Large intestine (tissue), 3 donors: Measurements from ENCODE around the gene ARHGAP25. TPM values are rescaled to one million over a fixed set of nuclear protein-coding genes. Genes with fewer than 3 reads are reported as not detected.
A peak's percentile ranks its signal among the peaks of the same experiment; 100 is the strongest.

Source experiments
- DNase-seq, 2 donors: peaks; one replicate each; pipeline versions ENCODE4 v3.0.0 to v3.0.0-alpha.2; 2013
- H3K27ac ChIP-seq: one replicate; pipeline ENCODE4 v1.5.1; 2013; ENCODE audit warnings: low read length
- H3K27me3 ChIP-seq: 2 replicates; pipeline ENCODE4 v1.6.1; 2013; ENCODE audit warnings: low read length; ENCODE audit not compliant: control insufficient read depth, insufficient read depth
- H3K36me3 ChIP-seq: 2 replicates; pipeline ENCODE4 v1.6.1; 2013; ENCODE audit warnings: low read length; ENCODE audit not compliant: control insufficient read depth, insufficient read depth
- H3K4me1 ChIP-seq: one replicate; pipeline ENCODE4 v1.6.1; 2013; ENCODE audit warnings: low read length; ENCODE audit not compliant: control insufficient read depth, insufficient read depth
- H3K4me3 ChIP-seq: one replicate; pipeline ENCODE4 v1.5.1; 2013; ENCODE audit warnings: low read length
- H3K9me3 ChIP-seq: one replicate; pipeline ENCODE4 v1.6.1; 2013; ENCODE audit warnings: mild to moderate bottlenecking, low read depth, low read length, moderate library complexity; ENCODE audit not compliant: control insufficient read depth
- WGBS: methylation state at CpG from one replicate; pipeline ENCODE4 v1.1.5; 2013; ENCODE audit warnings: low lambda C conversion rate; ENCODE audit not compliant: insufficient coverage; 5-methylcytosine and 5-hydroxymethylcytosine counted together
- polyA plus RNA-seq: library from polyadenylated mRNA; unstranded; fragments of 120-200 nt; gene quantifications from one replicate; pipeline ENCODE4 v1.2.1, GENCODE V29; 2013

The ARHGAP25 gene
- polyA plus RNA-seq, 1 donor: 3.5 TPM

GRCh38 chr2:68751397-68752339, 17.1 kb downstream of the ARHGAP25 start:
- WGBS: 86% methylated on average over 1 of the region's 15 CpGs
- Histone ChIP-seq H3K27ac (no peak overlapping the region), H3K27me3 (no peaks in the 10 kb centered on the region), H3K4me3 (no peak overlapping the region), H3K4me1 (peaks cover 3% of the 10 kb centered on the region), H3K36me3 (no peaks in the 10 kb centered on the region), H3K9me3 (no peaks in the 10 kb centered on the region)
- peak; percentile 77 to 81 for DNase-seq

- H3K4me1 ChIP-seq: peaks cover 3% of the 10 kb centered on the region
- no peaks in the 10 kb centered on the region for H3K9me3 ChIP-seq
- no peak overlapping the region for H3K4me3 ChIP-seq
- no peak overlapping the region for H3K27ac ChIP-seq
- no peaks in the 10 kb centered on the region for H3K36me3 ChIP-seq
- no peaks in the 10 kb centered on the region for H3K27me3 ChIP-seq
- no peak for DNase-seq
- WGBS: no CpG with 5 or more reads among the region's 4 CpGs
These were observed 18.7 kb downstream of the ARHGAP25 start for GRCh38 chr2:68753318-68753717.

- Histone ChIP-seq H3K27ac (no peak overlapping the region), H3K36me3 (no peaks in the 10 kb centered on the region), H3K4me1 (peaks cover 3% of the 10 kb centered on the region), H3K9me3 (no peaks in the 10 kb centered on the region), H3K27me3 (no peaks in the 10 kb centered on the region), H3K4me3 (no peak overlapping the region)
- no peak for DNase-seq
These were observed 20.5 kb downstream of the ARHGAP25 start for GRCh38 chr2:68755071-68755470.

GRCh38 chr2:68756178-68756577, 21.6 kb downstream of the ARHGAP25 start:
- Histone ChIP-seq H3K27ac (no peak overlapping the region), H3K4me1 (peaks cover 3% of the 10 kb centered on the region), H3K27me3 (no peaks in the 10 kb centered on the region), H3K36me3 (no peaks in the 10 kb centered on the region), H3K4me3 (no peak overlapping the region), H3K9me3 (no peaks in the 10 kb centered on the region)
- DNase-seq: no peak
- no CpG with 5 or more reads among the region's 2 CpGs for WGBS

GRCh38 chr2:68757081-68757480, 22.5 kb downstream of the ARHGAP25 start:
- Histone ChIP-seq H3K4me1 (peaks cover under 1% of the 10 kb centered on the region), H3K36me3 (no peaks in the 10 kb centered on the region), H3K27ac (no peak overlapping the region), H3K9me3 (no peaks in the 10 kb centered on the region), H3K4me3 (no peak overlapping the region), H3K27me3 (no peaks in the 10 kb centered on the region)
- no peak for DNase-seq
- WGBS: 100% methylated on average over 2 of the region's 2 CpGs

GRCh38 chr2:68762100-68762499, 27.5 kb downstream of the ARHGAP25 start:
- no peaks in the 10 kb centered on the region for H3K27me3 ChIP-seq
- H3K4me3 ChIP-seq: no peak overlapping the region
- no peaks in the 10 kb centered on the region for H3K9me3 ChIP-seq
- no peaks in the 10 kb centered on the region for H3K4me1 ChIP-seq
- 100% methylated on average over 1 of the region's 2 CpGs for WGBS
- no peaks in the 10 kb centered on the region for H3K36me3 ChIP-seq
- no peak overlapping the region for H3K27ac ChIP-seq
- no peak for DNase-seq

- Histone ChIP-seq H3K4me3 (no peak overlapping the region), H3K27ac (no peak overlapping the region), H3K4me1 (no peaks in the 10 kb centered on the region), H3K36me3 (no peaks in the 10 kb centered on the region), H3K27me3 (no peaks in the 10 kb centered on the region), H3K9me3 (no peaks in the 10 kb centered on the region)
- no peak for DNase-seq
These were observed 28.1 kb downstream of the ARHGAP25 start for GRCh38 chr2:68762665-68763064.

GRCh38 chr2:68764041-68764805, 29.6 kb downstream of the ARHGAP25 start:
- Histone ChIP-seq H3K4me1 (no peaks in the 10 kb centered on the region), H3K4me3 (no peak overlapping the region), H3K9me3 (no peaks in the 10 kb centered on the region), H3K27ac (no peak overlapping the region), H3K27me3 (no peaks in the 10 kb centered on the region), H3K36me3 (no peaks in the 10 kb centered on the region)
- WGBS: no CpG with 5 or more reads among the region's 6 CpGs
- no peak for DNase-seq

GRCh38 chr2:68764806-68765311, 30.2 kb downstream of the ARHGAP25 start:
- no peaks in the 10 kb centered on the region for H3K27me3 ChIP-seq
- no CpG with 5 or more reads among the region's 5 CpGs for WGBS
- H3K4me1 ChIP-seq: no peaks in the 10 kb centered on the region
- no peak overlapping the region for H3K27ac ChIP-seq
- peak in 1 of 2 donors; percentile 21 for DNase-seq
- no peaks in the 10 kb centered on the region for H3K36me3 ChIP-seq
- no peaks in the 10 kb centered on the region for H3K9me3 ChIP-seq
- no peak overlapping the region for H3K4me3 ChIP-seq

GRCh38 chr2:68765739-68766375, 31.2 kb downstream of the ARHGAP25 start:
- 80% methylated on average over 1 of the region's 4 CpGs for WGBS
- no peak for DNase-seq
- H3K4me1 ChIP-seq: no peaks in the 10 kb centered on the region
- H3K36me3 ChIP-seq: no peaks in the 10 kb centered on the region
- H3K27ac ChIP-seq: no peak overlapping the region
- no peaks in the 10 kb centered on the region for H3K9me3 ChIP-seq
- no peak overlapping the region for H3K4me3 ChIP-seq
- no peaks in the 10 kb centered on the region for H3K27me3 ChIP-seq
